Right atrium auricular region (tissue), 2 donors: ENCODE results near the gene CELSR1. TPM values are rescaled to one million over a fixed set of nuclear protein-coding genes. Genes with fewer than 3 reads are reported as not detected.

ENCODE experiments used
- DNase-seq: peaks from one replicate; pipeline ENCODE4 v3.0.0-alpha.2; 2019; ENCODE audit warnings: low spot score
- H3K27ac ChIP-seq, 2 donors: fragments of 200-600 bp; sonication (generic); 1 replicate in 1 of 2; 2 replicates in 1 of 2; pipeline ENCODE4 v1.5.1; 2016 to 2019
- H3K27me3 ChIP-seq, 2 donors: fragments of 200-600 bp; sonication (generic); one replicate each; pipeline versions ENCODE4 v1.5.1 to v1.6.0; 2017 to 2019
- H3K36me3 ChIP-seq: fragments of 200-600 bp; sonication (generic); one replicate; pipeline ENCODE4 v1.5.1; 2016
- H3K4me1 ChIP-seq, 2 donors: fragments of 200-600 bp; sonication (generic); one replicate each; pipeline versions ENCODE4 v1.5.1 to v1.6.0; 2017 to 2019
- H3K4me3 ChIP-seq, 2 donors: fragments of 200-600 bp; sonication (generic); 1 replicate in 1 of 2; 2 replicates in 1 of 2; pipeline ENCODE4 v1.5.1; 2017 to 2019; ENCODE audit warnings: mild to moderate bottlenecking in 1 of 2, moderate library complexity in 1 of 2
- H3K9me3 ChIP-seq, 2 donors: fragments of 200-600 bp; sonication (generic); one replicate each; pipeline ENCODE4 v1.5.1; 2019
- total RNA-seq, 2 donors: library from RNA; depleted of rRNA; stranded (reverse); fragments of >200 nt; gene quantifications; one replicate each; pipeline ENCODE4 v1.1.0, GENCODE V29; 2016
- TF ChIP-seq, protein P1 (sequence below), 2 donors: fragments of 200-600 bp; sonication (generic); IDR thresholded peaks; one replicate each; pipeline ENCODE4 v1.5.1; 2019; ENCODE audit warnings: antibody characterized with exemption in 2 of 2

Gene CELSR1
- total RNA-seq, 2 donors from 2014 or later: 7.1 to 9.6 TPM

DNA sequence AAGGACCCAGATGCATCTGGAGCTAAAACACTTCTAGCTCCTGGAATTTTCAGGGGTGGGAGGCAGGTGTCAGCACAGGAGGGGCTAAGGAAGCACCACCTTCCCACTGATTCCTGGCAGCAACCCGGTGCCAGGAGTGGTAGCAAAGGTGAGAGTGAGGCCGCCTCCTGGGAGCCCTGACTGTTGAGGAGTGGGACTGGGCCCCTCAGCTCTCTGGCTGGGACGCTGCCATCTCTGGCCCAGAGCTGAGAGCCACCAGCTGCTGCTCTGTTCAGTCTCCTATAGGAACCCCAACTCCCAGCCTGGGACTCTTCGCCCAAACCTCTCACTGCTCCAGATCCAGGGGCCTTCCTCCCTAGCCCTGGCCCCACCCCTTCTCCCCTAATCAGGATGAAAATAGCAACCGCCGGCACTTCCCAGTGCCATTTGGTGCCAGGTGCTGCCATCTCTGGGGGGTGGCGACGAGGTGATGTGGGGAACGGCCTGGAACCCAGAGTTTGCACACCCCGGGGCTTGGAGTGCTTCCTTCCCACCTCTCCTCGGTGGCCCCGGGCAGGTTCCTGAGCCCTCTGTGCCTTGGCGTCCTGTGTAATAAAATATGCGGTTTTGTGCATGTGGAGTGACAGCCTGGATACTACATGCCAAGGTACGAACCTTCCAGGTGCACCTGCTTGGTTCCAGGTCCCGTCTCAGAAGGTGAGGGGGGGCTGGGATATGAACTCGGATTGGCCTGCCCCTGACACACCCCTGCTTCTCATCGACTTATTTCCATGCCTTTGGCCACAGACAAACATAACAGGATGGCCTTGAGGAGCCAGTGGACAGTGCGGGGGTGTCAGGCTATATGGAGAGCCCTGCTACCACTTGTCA is 35.7 kb upstream of the CELSR1 start:
- H3K27me3 ChIP-seq: no peaks in the 10 kb centered on the region
- H3K4me3 ChIP-seq: no peak overlapping the region
- H3K4me1 ChIP-seq: peaks cover 0 to 44% of the 10 kb centered on the region in 2 donors
- H3K36me3 ChIP-seq: no peaks in the 10 kb centered on the region
- no peak for DNase-seq
- no peaks in the 10 kb centered on the region for H3K9me3 ChIP-seq
- H3K27ac ChIP-seq: peak overlapping the region; percentile 86 to 91
- TF ChIP-seq, protein P1, sequence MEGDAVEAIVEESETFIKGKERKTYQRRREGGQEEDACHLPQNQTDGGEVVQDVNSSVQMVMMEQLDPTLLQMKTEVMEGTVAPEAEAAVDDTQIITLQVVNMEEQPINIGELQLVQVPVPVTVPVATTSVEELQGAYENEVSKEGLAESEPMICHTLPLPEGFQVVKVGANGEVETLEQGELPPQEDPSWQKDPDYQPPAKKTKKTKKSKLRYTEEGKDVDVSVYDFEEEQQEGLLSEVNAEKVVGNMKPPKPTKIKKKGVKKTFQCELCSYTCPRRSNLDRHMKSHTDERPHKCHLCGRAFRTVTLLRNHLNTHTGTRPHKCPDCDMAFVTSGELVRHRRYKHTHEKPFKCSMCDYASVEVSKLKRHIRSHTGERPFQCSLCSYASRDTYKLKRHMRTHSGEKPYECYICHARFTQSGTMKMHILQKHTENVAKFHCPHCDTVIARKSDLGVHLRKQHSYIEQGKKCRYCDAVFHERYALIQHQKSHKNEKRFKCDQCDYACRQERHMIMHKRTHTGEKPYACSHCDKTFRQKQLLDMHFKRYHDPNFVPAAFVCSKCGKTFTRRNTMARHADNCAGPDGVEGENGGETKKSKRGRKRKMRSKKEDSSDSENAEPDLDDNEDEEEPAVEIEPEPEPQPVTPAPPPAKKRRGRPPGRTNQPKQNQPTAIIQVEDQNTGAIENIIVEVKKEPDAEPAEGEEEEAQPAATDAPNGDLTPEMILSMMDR (IDR thresholded peaks at IDR 0.05): no peak

DNA sequence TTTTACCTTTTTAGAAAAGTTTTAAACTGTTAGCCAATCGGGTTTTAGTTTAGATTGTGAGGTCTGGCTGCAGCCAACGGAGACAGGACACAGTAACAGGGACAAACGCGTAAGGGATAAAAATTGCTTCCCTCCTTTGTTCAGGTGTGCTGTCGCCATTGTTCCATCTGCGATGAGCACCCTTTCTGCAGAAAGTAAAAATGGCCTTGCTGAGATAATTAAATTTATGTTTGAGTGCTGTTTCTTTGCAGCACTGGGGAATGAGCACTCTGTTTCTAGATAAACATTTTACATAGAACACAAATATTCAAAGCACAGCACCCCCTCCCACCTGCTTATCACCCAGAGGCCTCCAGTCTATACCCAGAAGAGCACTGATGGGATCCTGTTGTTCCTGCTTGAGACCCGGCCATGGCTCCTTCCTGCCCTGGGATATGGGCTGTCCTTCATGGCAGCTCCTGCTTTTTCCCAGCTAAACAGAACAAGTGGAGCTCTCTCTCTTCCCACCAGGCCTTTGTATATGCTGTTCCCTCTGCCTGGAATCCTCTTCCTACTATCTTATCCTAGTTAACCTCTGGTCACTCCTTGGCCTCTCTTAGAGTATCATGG is 34.3 kb upstream of the CELSR1 start:
- no peak overlapping the region for H3K4me3 ChIP-seq
- H3K36me3 ChIP-seq: no peaks in the 10 kb centered on the region
- no peak for DNase-seq
- TF ChIP-seq, protein P1 (IDR thresholded peaks at IDR 0.05): no peak
- H3K4me1 ChIP-seq: peaks cover 0 to 37% of the 10 kb centered on the region in 2 donors
- H3K27ac ChIP-seq: no peak overlapping the region
- no peaks in the 10 kb centered on the region for H3K27me3 ChIP-seq
- no peaks in the 10 kb centered on the region for H3K9me3 ChIP-seq

DNA sequence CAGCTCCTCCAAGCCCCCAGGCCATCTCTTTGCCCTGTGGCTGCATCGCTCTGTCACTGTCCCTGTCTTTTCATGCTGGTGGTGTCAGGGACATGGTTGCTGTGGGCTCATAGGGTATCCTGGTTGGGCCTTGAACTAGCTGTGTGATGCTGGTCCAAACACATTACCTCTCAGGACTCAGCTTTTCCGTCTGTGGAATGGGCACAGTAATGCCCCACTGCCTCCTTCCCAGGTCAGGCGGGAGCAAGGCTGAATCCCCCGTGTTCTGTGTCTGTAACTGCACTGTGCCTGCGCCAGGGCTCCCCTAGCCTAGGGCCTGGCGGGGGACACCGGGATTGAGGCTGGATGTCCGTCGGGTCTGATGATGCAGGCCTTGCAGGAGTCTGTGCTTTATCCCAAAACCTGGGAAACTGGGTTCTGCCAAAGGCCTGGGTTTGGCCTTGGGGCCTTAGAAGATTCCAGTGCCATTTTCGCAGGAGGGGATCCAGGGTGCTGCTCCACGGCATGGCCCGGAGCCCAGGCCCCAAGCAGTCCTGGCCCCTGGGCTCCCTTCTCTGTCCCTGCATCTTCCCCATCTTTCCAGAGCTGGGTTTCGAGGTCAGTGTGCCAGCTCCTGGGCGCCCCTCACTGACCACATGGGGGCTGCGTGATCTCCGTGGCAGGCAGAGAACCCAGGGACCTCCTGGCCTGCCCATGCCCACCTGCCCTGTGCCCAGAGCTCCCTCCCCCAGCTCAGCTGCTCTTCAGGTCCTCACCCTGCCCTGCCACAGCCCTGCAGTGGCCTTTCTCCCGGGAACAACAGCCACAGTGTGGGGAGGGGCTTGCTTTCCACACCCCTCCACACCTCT is 32.7 kb upstream of the CELSR1 start:
- no peak for DNase-seq
- Histone ChIP-seq H3K27ac (no peak overlapping the region), H3K4me1 (peaks cover 0 to 22% of the 10 kb centered on the region in 2 donors), H3K27me3 (no peaks in the 10 kb centered on the region), H3K4me3 (no peak overlapping the region), H3K9me3 (no peaks in the 10 kb centered on the region), H3K36me3 (no peaks in the 10 kb centered on the region)
- TF ChIP-seq, protein P1 (IDR thresholded peaks at IDR 0.05): no peak

DNA sequence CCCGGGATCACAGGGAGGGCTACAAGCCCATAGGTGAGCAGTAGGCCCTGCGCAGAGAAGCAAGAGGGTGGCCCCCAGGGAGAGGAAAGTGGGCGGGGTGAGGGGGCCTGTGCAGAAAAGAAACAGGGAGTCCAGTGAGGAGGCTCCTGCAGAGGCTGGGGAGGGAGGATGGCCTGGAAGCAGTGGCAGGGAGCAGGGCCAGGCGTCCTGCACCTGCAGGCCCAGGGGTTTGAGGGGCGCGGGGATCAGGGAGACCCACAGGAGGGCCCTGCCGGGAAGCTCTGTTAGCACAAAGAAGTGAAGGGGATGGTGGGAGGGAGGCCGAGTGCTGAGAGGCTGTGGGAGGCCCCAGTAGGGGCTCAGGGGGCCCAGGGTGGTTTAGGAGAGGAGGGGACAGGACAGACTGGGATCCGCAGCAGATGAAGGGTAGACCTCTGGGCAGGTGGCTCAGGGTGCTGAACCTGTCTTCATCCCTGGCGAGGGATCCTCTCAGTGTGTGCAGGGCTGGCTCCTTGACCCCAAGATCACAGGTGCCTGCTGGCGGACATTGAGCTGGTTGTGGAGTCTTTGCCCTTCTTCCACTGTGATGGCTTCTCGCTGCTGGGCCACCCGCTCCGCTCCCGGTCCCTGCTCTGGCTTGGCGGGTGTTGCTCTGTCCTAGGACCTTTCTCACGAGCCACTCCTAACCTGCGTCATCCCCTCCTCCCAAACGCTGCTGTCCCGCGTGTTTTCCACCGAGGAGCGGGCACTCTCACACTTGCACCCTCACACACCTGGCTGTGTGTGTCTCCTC is 31.8 kb upstream of the CELSR1 start:
- no peak for DNase-seq
- H3K4me1 ChIP-seq: peaks cover 0 to 16% of the 10 kb centered on the region in 2 donors

More for the DNA sequence above, 31.8 kb upstream of the CELSR1 start:
- Histone ChIP-seq H3K4me3 (no peak overlapping the region), H3K27ac (no peak overlapping the region), H3K9me3 (no peaks in the 10 kb centered on the region), H3K36me3 (no peaks in the 10 kb centered on the region), H3K27me3 (no peaks in the 10 kb centered on the region)
- TF ChIP-seq, protein P1 (IDR thresholded peaks at IDR 0.05): no peak
